Epithelial cell of esophagus (primary cell): Measurements from ENCODE around the gene PI4KA.

Experiments
- DNase-seq: peaks from one replicate; pipeline ENCODE4 v3.0.0; 2010; ENCODE audit warnings: low read depth
- H3K4me3 ChIP-seq: 2 replicates; pipeline ENCODE4 v1.5.1; 2011; ENCODE audit warnings: mild to moderate bottlenecking, low read length, control low read depth
- TF ChIP-seq, protein P1 (sequence below): IDR thresholded peaks from 2 replicates; pipeline ENCODE4 v1.5.1; 2011; ENCODE audit warnings: low read depth, mild to moderate bottlenecking, low read length, control low read depth, inconsistent platforms; ENCODE audit not compliant: insufficient read depth; ENCODE audit errors: missing control alignments

The PI4KA gene

DNA sequence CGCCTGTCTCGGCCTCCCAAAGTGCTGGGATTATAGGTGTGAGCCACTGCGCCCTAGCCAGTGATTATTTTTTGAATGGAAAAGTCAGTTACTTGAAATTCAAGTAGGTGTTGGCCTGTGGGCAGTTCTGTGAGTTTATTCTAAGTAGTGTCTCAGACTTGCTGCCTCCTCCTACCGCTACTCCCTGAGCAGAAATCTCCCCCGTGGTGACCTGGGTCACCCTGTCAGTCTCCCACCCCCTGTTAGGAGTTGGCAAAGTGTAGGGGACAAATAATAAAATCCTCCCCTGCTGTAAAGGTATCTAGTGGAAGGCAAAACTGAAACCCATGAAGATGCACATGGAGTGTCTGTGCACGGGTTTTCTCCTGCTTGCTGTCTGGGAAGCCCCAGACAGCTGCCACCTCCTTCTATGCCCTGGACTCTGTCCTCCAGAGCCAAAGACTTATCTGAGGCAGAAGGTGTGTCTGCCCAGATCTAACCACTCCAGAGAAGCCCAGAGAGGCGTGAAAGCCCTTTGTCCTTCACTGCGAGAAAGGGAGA is 26.5 kb upstream of the PI4KA start:
- TF ChIP-seq, protein P1, sequence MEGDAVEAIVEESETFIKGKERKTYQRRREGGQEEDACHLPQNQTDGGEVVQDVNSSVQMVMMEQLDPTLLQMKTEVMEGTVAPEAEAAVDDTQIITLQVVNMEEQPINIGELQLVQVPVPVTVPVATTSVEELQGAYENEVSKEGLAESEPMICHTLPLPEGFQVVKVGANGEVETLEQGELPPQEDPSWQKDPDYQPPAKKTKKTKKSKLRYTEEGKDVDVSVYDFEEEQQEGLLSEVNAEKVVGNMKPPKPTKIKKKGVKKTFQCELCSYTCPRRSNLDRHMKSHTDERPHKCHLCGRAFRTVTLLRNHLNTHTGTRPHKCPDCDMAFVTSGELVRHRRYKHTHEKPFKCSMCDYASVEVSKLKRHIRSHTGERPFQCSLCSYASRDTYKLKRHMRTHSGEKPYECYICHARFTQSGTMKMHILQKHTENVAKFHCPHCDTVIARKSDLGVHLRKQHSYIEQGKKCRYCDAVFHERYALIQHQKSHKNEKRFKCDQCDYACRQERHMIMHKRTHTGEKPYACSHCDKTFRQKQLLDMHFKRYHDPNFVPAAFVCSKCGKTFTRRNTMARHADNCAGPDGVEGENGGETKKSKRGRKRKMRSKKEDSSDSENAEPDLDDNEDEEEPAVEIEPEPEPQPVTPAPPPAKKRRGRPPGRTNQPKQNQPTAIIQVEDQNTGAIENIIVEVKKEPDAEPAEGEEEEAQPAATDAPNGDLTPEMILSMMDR = no peak
- no peak for DNase-seq
- no peak overlapping the region for H3K4me3 ChIP-seq

DNA sequence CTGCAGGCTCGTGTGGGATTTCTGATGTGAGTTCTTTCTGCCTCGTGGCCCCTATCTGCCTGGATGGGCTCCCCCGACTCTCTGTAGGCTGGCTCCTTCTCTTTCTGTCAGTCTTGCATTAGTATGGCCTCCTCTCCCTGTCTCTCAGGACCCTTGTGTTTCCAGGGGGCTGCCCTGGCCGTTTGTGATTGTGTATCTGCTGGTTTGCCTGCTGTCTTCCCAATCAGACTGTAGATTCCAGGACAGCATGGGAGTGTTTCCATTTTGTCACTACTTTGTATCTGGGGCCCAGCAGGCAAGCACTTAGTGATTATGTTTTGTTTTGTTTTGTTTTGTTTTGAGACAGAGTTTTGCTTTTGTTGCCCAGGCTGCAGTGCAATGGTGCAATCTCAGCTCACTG is 25.8 kb upstream of the PI4KA start:
- TF ChIP-seq, protein P1 = no peak
- no peak for DNase-seq
- H3K4me3 ChIP-seq = no peak overlapping the region

GRCh38 chr22:20882855-20883254 is 24.2 kb upstream of the PI4KA start:
- DNase-seq = no peak
- TF ChIP-seq, protein P1 = no peak
- H3K4me3 ChIP-seq = no peak overlapping the region

DNA sequence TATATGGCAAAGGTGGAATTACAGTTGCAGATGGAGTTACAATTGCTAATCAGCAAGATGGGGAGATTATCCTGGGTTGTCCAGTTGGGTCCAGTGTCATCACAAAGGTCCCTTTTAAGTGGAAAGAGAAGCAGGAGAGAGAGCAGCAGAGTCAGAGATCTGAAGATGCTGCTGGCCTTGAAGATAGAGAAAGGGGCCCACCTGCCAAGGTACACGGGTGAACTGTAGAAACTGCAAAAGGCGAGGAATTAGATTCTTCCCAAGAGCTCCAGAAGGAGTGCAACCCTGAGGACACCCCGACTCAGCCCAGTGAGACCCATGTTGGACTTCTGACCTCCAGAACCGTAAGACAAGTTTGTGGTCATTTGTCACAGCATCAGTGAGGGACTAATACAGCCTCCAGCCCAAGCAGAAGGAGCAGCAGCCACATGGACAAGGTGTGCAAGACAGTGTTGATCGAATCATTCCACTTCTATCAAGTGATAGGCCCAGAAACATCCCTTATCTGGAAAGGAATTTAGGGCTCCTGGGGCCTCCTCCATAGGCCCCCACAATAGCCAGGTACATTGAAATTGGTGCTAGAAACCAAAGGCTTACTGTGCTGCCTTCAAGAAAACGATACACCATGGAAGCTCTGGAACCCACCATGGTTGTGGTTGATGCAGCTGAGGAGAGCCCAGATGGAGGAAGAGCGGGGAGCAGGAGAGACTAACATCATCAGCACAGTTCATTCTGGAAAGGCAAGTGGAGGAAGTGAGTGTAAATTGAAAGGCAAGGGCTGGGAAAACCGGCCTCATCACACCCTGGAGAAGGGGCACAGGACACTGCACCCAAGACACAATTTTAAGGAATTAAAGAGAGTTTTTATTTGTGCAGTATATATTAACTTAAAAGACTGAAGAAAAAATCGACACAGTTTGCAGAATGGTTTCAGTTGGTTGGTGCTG is 23.5 kb upstream of the PI4KA start:
- no peak overlapping the region for H3K4me3 ChIP-seq
- TF ChIP-seq, protein P1 = no peak
- DNase-seq = no peak

- peak; percentile 52 for DNase-seq
- H3K4me3 ChIP-seq = no peak overlapping the region
- TF ChIP-seq, protein P1 = no peak
Observed at GRCh38 chr22:20881231-20881630, 22.6 kb upstream of the PI4KA start.

DNA sequence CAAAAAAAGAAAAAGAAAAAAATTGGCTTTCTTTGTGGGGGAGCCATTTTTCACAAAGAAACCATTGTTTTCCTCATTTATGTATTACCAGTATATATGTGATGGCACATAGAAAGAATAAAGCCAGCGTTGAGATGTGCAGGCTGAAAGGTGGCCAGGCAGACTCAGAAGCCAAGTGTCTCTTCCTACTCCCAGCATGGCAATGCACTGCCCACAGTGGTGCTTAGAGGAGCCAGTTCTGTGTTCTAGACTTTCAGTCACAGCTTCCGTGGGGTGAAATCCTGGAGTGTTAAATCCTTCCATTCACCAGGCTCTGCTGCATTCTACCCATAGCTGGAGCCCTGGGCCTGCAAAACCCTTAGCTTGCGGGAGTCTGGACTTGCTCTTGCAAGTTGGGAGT is 19.1 kb upstream of the PI4KA start:
- H3K4me3 ChIP-seq = no peak overlapping the region
- DNase-seq = no peak
- TF ChIP-seq, protein P1 = no peak
